Esophagus squamous epithelium (tissue), 4 donors: ENCODE data around the gene HSD17B12.

Experiments
- CTCF ChIP-seq, 6 experiments: fragments of 450-650 bp in 4 of 6; fragments of 200-600 bp in 2 of 6; sonication (generic) in 2 of 6; IDR thresholded peaks; one replicate each; pipeline ENCODE4 v1.5.1; 2016 to 2019; ENCODE audit warnings: antibody characterized with exemption in 6 of 6, mild to moderate bottlenecking in 4 of 6, moderate library complexity in 4 of 6
- POLR2A ChIP-seq, 4 donors: fragments of 450-650 bp; IDR thresholded peaks; one replicate each; pipeline ENCODE4 v1.6.1; 2017; ENCODE audit warnings: antibody characterized with exemption in 4 of 4, mild to moderate bottlenecking in 4 of 4, moderate library complexity in 3 of 4

GRCh38 chr11:43903969-43904368 lies 223.4 kb downstream of the HSD17B12 start:
- TF ChIP-seq POLR2A (IDR thresholded peaks at IDR 0.05) (no peak), CTCF (IDR thresholded peaks at IDR 0.05) (no peak)
